K562 (cell line): ENCODE results near the gene ALG1. TPM values are rescaled to one million over a fixed set of nuclear protein-coding genes. Genes with fewer than 3 reads are reported as not detected.
A peak's percentile ranks its signal among the peaks of the same experiment; 100 is the strongest.

Experiments
- ATAC-seq: fragments of 200-7000 bp; cut with Tn5 transposase; 3 replicates; pipeline ENCODE4 v1.9.1; 2020; ENCODE audit warnings: moderate library complexity
- BruUV-seq: library from RNA; stranded (reverse); fragments of 400-500 nt; replicated peaks from 2 replicates; lab custom pipeline; 2021; lab: Mats Ljungman, UMichigan
- CTCF ChIA-PET: fragments of 300-600 bp; formaldehyde crosslinking; extraction: SDS; loops from one replicate; lab custom pipeline; 2021; ENCODE audit warnings: low intra/inter-chr PET ratio; lab: Yijun Ruan, JAX
- POLR2A ChIA-PET: fragments of 300-600, 350-650 bp; sonication (Branson Sonifier 250); formaldehyde crosslinking; extraction: SDS; loops from one replicate; lab custom pipeline; 2021; ENCODE audit warnings: antibody characterized with exemption, inconsistent platforms; lab: Yijun Ruan, JAX
- DNase-seq, 4 experiments: peaks; one replicate each; pipeline versions ENCODE4 v3.0.0 to v3.0.0-alpha.2; 2011 to 2018; ENCODE audit warnings: low spot score in 3 of 4, mixed read lengths in 3 of 4; ENCODE audit errors: extremely low read depth in 1 of 4
- FAIRE-seq: peaks from 2 replicates; lab custom pipeline; 2011; peaks lifted over from hg19 to GRCh38; lab: Jason Lieb, UNC
- H2AFZ ChIP-seq: 2 replicates; pipeline ENCODE4 v1.6.0; 2011; ENCODE audit warnings: low read depth, low read length, control low read depth, inconsistent platforms
- H3K27ac ChIP-seq: fragments of 200-600 bp; 3 replicates; pipeline ENCODE4 v1.8.0; 2011; ENCODE audit warnings: low read depth, mild to moderate bottlenecking, control low read depth, inconsistent platforms, low read length, moderate library complexity, mixed read lengths; ENCODE audit errors: extremely low read depth
- H3K27me3 ChIP-seq, 2 experiments: fragments of 300-600 bp in 1 of 2; 2 replicates in 1 of 2; 3 replicates in 1 of 2; pipeline versions ENCODE4 v1.6.0 to v1.8.0; 2011; ENCODE audit warnings: inconsistent platforms in 2 of 2, low read length in 2 of 2, mild to moderate bottlenecking in 1 of 2, mixed read lengths in 1 of 2, moderate library complexity in 1 of 2; ENCODE audit not compliant: control insufficient read depth in 2 of 2, insufficient read depth in 2 of 2
- H3K36me3 ChIP-seq: fragments of 300-600 bp; 3 replicates; pipeline ENCODE4 v1.8.0; 2011; ENCODE audit warnings: mild to moderate bottlenecking, low read length, inconsistent platforms; ENCODE audit not compliant: control insufficient read depth, insufficient read depth
- H3K4me1 ChIP-seq, 2 experiments: fragments of 200-600 bp in 1 of 2; replicated peaks in 1 of 2; 2 replicates in 1 of 2; 3 replicates in 1 of 2; pipeline versions ENCODE4 v1.5.1 to v1.8.0; 2011; ENCODE audit warnings: inconsistent platforms in 2 of 2, low read length in 2 of 2, mild to moderate bottlenecking in 1 of 2, mixed read lengths in 1 of 2, moderate library complexity in 1 of 2; ENCODE audit not compliant: control insufficient read depth in 2 of 2, insufficient read depth in 2 of 2
- H3K4me2 ChIP-seq: 2 replicates; pipeline ENCODE4 v1.6.1; 2011; ENCODE audit warnings: low read length, control low read depth, inconsistent platforms, mixed read lengths; ENCODE audit not compliant: insufficient read depth
- H3K4me3 ChIP-seq: fragments of 200-600 bp; sonication (generic), shearing (Covaris generic); 2 replicates; pipeline ENCODE4 v1.5.1; 2016; ENCODE audit warnings: control low read depth, inconsistent platforms
- H3K79me2 ChIP-seq: fragments of 200-600 bp; 3 replicates; pipeline ENCODE4 v1.8.0; 2011; ENCODE audit warnings: low read length, inconsistent platforms; ENCODE audit not compliant: control insufficient read depth, insufficient read depth
- H3K9ac ChIP-seq, 2 experiments: 2 replicates each; pipeline versions ENCODE4 v1.6.0 to v1.6.1; 2011; ENCODE audit warnings: low read depth in 2 of 2, low read length in 2 of 2, control low read depth in 1 of 2, inconsistent platforms in 1 of 2, mild to moderate bottlenecking in 1 of 2, mixed read lengths in 1 of 2; ENCODE audit not compliant: insufficient read depth in 1 of 2
- H3K9me1 ChIP-seq: one replicate; pipeline ENCODE4 v1.6.0; 2011; ENCODE audit warnings: inconsistent platforms, mild to moderate bottlenecking, low read length, moderate library complexity; ENCODE audit not compliant: control insufficient read depth, insufficient read depth
- H3K9me3 ChIP-seq: replicated peaks from 2 replicates; pipeline ENCODE4 v1.5.1; 2011; ENCODE audit warnings: low read depth, low read length, inconsistent platforms; ENCODE audit not compliant: control insufficient read depth, insufficient read depth
- H4K20me1 ChIP-seq: replicated peaks from 2 replicates; pipeline ENCODE4 v1.6.1; 2011; ENCODE audit warnings: low read length, inconsistent platforms, mixed read lengths; ENCODE audit not compliant: control insufficient read depth, insufficient read depth
- ARID3A ChIP-seq: IDR thresholded peaks from 2 replicates; pipeline ENCODE4 v1.6.1; 2012; ENCODE audit warnings: low read depth, low read length, improper control_type of control experiment, borderline replicate concordance
- CTCF ChIP-seq, 3 experiments: IDR thresholded peaks in 2 of 3; conservative IDR thresholded peaks in 1 of 3; 2 replicates each; pipeline ENCODE4 v1.5.1; 2011 to 2012; ENCODE audit warnings: low read length in 3 of 3, mild to moderate bottlenecking in 3 of 3, control low read depth in 2 of 3, improper control_type of control experiment in 1 of 3, inconsistent platforms in 1 of 3, low read depth in 1 of 3, mixed read lengths in 1 of 3, moderate library complexity in 1 of 3; ENCODE audit not compliant: insufficient read depth in 2 of 3
- ETV1 ChIP-seq: fragments of 450-650 bp; conservative IDR thresholded peaks from 2 replicates; pipeline ENCODE4 v1.6.1; 2016; ENCODE audit warnings: missing genetic modification characterization, control low read depth, low read depth, missing compliant biosample characterization
- GTF3C2 ChIP-seq: IDR thresholded peaks from 3 replicates; pipeline ENCODE4 v1.6.1; 2011; ENCODE audit warnings: borderline replicate concordance, mild to moderate bottlenecking, moderate library complexity; ENCODE audit not compliant: insufficient read length; ENCODE audit errors: extremely low read depth
- MCM3 ChIP-seq: fragments of 450-650 bp; IDR thresholded peaks from 2 replicates; pipeline ENCODE4 v1.6.1; 2016
- RB1 ChIP-seq: fragments of 450-650 bp; IDR thresholded peaks from 2 replicates; pipeline ENCODE4 v1.6.1; 2017; ENCODE audit warnings: low read depth, mild to moderate bottlenecking
- ZBTB5 ChIP-seq: fragments of 450-650 bp; IDR thresholded peaks from 2 replicates; pipeline ENCODE4 v1.6.1; 2017; ENCODE audit warnings: antibody characterized with exemption
- ZNF764 ChIP-seq: fragments of 250-450 bp; sonication (Bioruptor Pico); IDR thresholded peaks from 2 replicates; pipeline ENCODE4 v1.4.0; 2020; ENCODE audit warnings: low read depth, mild to moderate bottlenecking, moderate library complexity
- WGBS: fragments of 100-300 bp; shearing (Covaris generic); methylation state at CpG from one replicate; pipeline ENCODE4 v1.1.6; 2016; ENCODE audit warnings: low coverage, mixed read lengths; ENCODE audit not compliant: insufficient coverage; ENCODE audit errors: missing lambda C conversion rate; 5-methylcytosine and 5-hydroxymethylcytosine counted together
- in situ Hi-C: fragments of 300-500 bp; cut with MboI; formaldehyde crosslinking; loops from 4 replicates; pipeline ENCODE4 v1.15.0; 2018; ENCODE audit warnings: inconsistent platforms, mixed read lengths
- intact Hi-C: fragments of 100-400 bp; cut with micrococcal nuclease; formaldehyde crosslinking; loops from 2 replicates; pipeline ENCODE4 v1.14.2; 2022
- polyA plus RNA-seq, 8 experiments: library from polyadenylated mRNA; depleted of rRNA in 4 of 8; stranded (reverse) in 5 of 8; unstranded in 3 of 8; fragments of >200 nt; fragmentation: Nextera tagmentation in 2 of 8; fragmentation: Illumina TruSeq in 1 of 8; extraction: Ambion mirVana in 2 of 8; extraction: Trizol in 1 of 8; gene quantifications; 2 replicates each; pipeline versions ENCODE4 v1.2.1 to v1.2.3, GENCODE V29; 2011 to 2014; ENCODE audit warnings: inconsistent platforms in 1 of 8, missing spikeins in 1 of 8
- total RNA-seq, 7 experiments: library from RNA; depleted of rRNA in 6 of 7; stranded (reverse); fragments of >200 nt in 6 of 7; fragmentation: Illumina TruSeq in 2 of 7; extraction: Trizol in 2 of 7; gene quantifications; 2 replicates each; pipeline versions ENCODE4 v1.2.1 to v1.2.3, GENCODE V29; 2011 to 2021; ENCODE audit warnings: low replicate concordance in 1 of 7

ALG1 gene
- total and polyA plus RNA-seq, 9 of the 15 experiments (the other 6 are each of a cell fraction or from before 2014, with no cell fraction given): 1.1 to 26.4 (median 18.3) TPM

GRCh38 chr16:5024632-5025031 is 47.0 kb upstream of the ALG1 start:
- H3K4me1 ChIP-seq: peaks cover 0 to 9% of the 10 kb centered on the region in 2 experiments; a peak in 1 of 5 replicates
- H3K9me3 ChIP-seq: no peaks in the 10 kb centered on the region
- H3K36me3 ChIP-seq: no peaks in the 10 kb centered on the region
- in situ Hi-C loops: no loop called here
- H3K27me3 ChIP-seq: peaks cover 8 to 35% of the 10 kb centered on the region in 2 experiments; a peak in 4 of 5 replicates
- no peak for FAIRE-seq
- WGBS: 11% methylated on average over 4 of the region's 4 CpGs
- no TSS peak for BruUV-seq
- intact Hi-C loops: no loop called here
- peak in 1 of 3 experiments; percentile 15; a peak in 1 of 6 replicates for TF ChIP-seq CTCF (IDR thresholded peaks at IDR 0.05 in 2 of 3, conservative IDR thresholded peaks at IDR 0.05 in 1 of 3; ENCODE audit: insufficient read depth in 2 of 3, low read depth in 1 of 3, low read length in 3 of 3)
- TF ChIP-seq ZBTB5: no peak
- TF ChIP-seq GTF3C2: no peak
- no peak for TF ChIP-seq RB1
- no peak for TF ChIP-seq ZNF764
- TF ChIP-seq MCM3: no peak
- peak; percentile 59; the same call in 1 of the 2 replicates for TF ChIP-seq ARID3A
- TF ChIP-seq ETV1 (tag): no peak
- no peaks in the 10 kb centered on the region for H4K20me1 ChIP-seq
- DNase-seq: no peak
- H3K9me1 ChIP-seq: no peaks in the 10 kb centered on the region
- ChIA-PET CTCF (no interaction called here), POLR2A (interaction anchor here (0.6 to 0.7 kb wide), 2 partner anchors 9 to 550 kb away, joined by 3 to 4 read pairs; partner anchors contain the start of genes NAGPA and NMRAL1)
- H2AFZ ChIP-seq: no peak overlapping the region
- H3K4me3 ChIP-seq: no peak overlapping the region
- no peak overlapping the region for H3K9ac ChIP-seq
- no peak overlapping the region for H3K4me2 ChIP-seq
- H3K79me2 ChIP-seq: no peaks in the 10 kb centered on the region
- no peak overlapping the region for H3K27ac ChIP-seq
- peak; percentile 38; the same call in 1 of the 3 replicates for ATAC-seq
